Measurements from ENCODE around the gene SH3RF2. TPM values are rescaled to one million over a fixed set of nuclear protein-coding genes. Genes with fewer than 3 reads are reported as not detected.

Gene SH3RF2
- total and polyA plus RNA-seq, 2 donors (not counting 3 experiments of a cell fraction or from before 2014, with no cell fraction given) = 0.54 to 0.84 TPM

- H3K4me1 ChIP-seq (ENCODE audit: control insufficient read depth, extremely low read depth, insufficient read depth, low read length) = no peaks in the 10 kb centered on the region
- peaks cover 0 to 2% of the 10 kb centered on the region in 2 experiments for H3K27me3 ChIP-seq (ENCODE audit: control insufficient read depth in 2 of 2, insufficient read depth in 2 of 2, low read length in 2 of 2)
- intact Hi-C loops (cut with micrococcal nuclease) (no loop called here), dilution Hi-C loops (cut with MboI; ENCODE audit: extremely low pct_ligation_motif_present, low sequenced_read_pairs) (no loop called here)
- no peaks in the 10 kb centered on the region for H3K79me2 ChIP-seq (ENCODE audit: control insufficient read depth, insufficient read depth, low read length)
- no peaks in the 10 kb centered on the region for H3K9me1 ChIP-seq (replicated peaks; ENCODE audit: control insufficient read depth, extremely low read depth, insufficient read depth, low read length)
- BruUV-seq (replicated peaks) = no TSS peak
- CTCF ChIA-PET = interaction anchor here (3.6 kb wide), 1 partner anchor 14 kb away, joined by 15 read pairs; no protein-coding TSS in a partner anchor
- no peaks in the 10 kb centered on the region for H3K36me3 ChIP-seq (ENCODE audit: control insufficient read depth in 2 of 2, extremely low read depth in 1 of 2, insufficient read depth in 2 of 2, low read length in 2 of 2)
- POLR2A ChIA-PET = no interaction called here
- no peak overlapping the region for H3K27ac ChIP-seq (ENCODE audit: insufficient read depth, low read depth, low read length)
- no peak overlapping the region for H3K4me3 ChIP-seq (replicated peaks in 1 of 3; ENCODE audit: insufficient read depth in 1 of 3, low read depth in 1 of 3, low read length in 3 of 3)
- H3K4me2 ChIP-seq (ENCODE audit: insufficient read depth, low read length) = no peak overlapping the region
- no peak overlapping the region for H3K9ac ChIP-seq (replicated peaks; ENCODE audit: extremely low read depth, insufficient read depth, low read length)
- H4K20me1 ChIP-seq (replicated peaks; ENCODE audit: control insufficient read depth, extremely low read depth, insufficient read depth, low read length) = no peaks in the 10 kb centered on the region
- TF ChIP-seq, protein P1, sequence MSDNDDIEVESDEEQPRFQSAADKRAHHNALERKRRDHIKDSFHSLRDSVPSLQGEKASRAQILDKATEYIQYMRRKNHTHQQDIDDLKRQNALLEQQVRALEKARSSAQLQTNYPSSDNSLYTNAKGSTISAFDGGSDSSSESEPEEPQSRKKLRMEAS (IDR thresholded peaks at IDR 0.05; ENCODE audit: insufficient read depth, insufficient read length) = no peak
- no peak for TF ChIP-seq MYC (IDR thresholded peaks at IDR 0.05; ENCODE audit: low read depth, low read length)
- FAIRE-seq = no peak
- no peak for DNase-seq (ENCODE audit: low read depth, low spot score)
- no peaks in the 10 kb centered on the region for H3K9me3 ChIP-seq (replicated peaks; ENCODE audit: control insufficient read depth, insufficient read depth, low read length)
- H2AFZ ChIP-seq (ENCODE audit: low read depth, low read length) = no peak overlapping the region
Measured at GRCh38 chr5:145902421-145902820, 34.0 kb upstream of the SH3RF2 start.

DNA sequence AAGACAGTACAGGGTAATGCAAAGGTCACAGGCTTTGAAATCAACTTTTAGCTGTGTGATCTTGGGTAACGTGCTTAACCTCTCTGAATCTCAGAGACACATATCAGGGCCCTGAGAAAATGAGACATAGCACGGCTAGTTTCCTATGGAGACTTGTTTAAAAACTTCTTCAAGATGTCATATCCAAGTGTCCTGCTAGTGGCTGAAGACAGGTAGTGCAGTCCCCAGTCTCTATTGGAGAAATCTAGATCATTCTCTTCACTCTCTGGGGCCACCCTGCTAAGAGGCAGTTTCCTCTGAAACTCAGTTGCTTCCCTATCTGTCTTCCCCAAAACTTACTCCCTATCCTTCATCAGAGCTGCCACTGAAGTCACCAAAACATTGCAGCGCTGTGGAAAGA is 33.3 kb upstream of the SH3RF2 start:
- Histone ChIP-seq H3K27me3 (ENCODE audit: control insufficient read depth in 2 of 2, insufficient read depth in 2 of 2, low read length in 2 of 2) (peaks cover 0 to 2% of the 10 kb centered on the region in 2 experiments), H3K27ac (ENCODE audit: insufficient read depth, low read depth, low read length) (no peak overlapping the region), H4K20me1 (replicated peaks; ENCODE audit: control insufficient read depth, extremely low read depth, insufficient read depth, low read length) (no peaks in the 10 kb centered on the region), H3K4me3 (replicated peaks in 1 of 3; ENCODE audit: insufficient read depth in 1 of 3, low read depth in 1 of 3, low read length in 3 of 3) (no peak overlapping the region), H3K4me2 (ENCODE audit: insufficient read depth, low read length) (no peak overlapping the region), H3K9me3 (replicated peaks; ENCODE audit: control insufficient read depth, insufficient read depth, low read length) (no peaks in the 10 kb centered on the region), H3K9me1 (replicated peaks; ENCODE audit: control insufficient read depth, extremely low read depth, insufficient read depth, low read length) (no peaks in the 10 kb centered on the region), H3K9ac (replicated peaks; ENCODE audit: extremely low read depth, insufficient read depth, low read length) (no peak overlapping the region), H2AFZ (ENCODE audit: low read depth, low read length) (no peak overlapping the region), H3K79me2 (ENCODE audit: control insufficient read depth, insufficient read depth, low read length) (no peaks in the 10 kb centered on the region), H3K4me1 (ENCODE audit: control insufficient read depth, extremely low read depth, insufficient read depth, low read length) (no peaks in the 10 kb centered on the region), H3K36me3 (ENCODE audit: control insufficient read depth in 2 of 2, extremely low read depth in 1 of 2, insufficient read depth in 2 of 2, low read length in 2 of 2) (no peaks in the 10 kb centered on the region)
- dilution Hi-C loops (cut with MboI; ENCODE audit: extremely low pct_ligation_motif_present, low sequenced_read_pairs) (no loop called here), intact Hi-C loops (cut with micrococcal nuclease) (no loop called here)
- BruUV-seq (replicated peaks) = no TSS peak
- ChIA-PET POLR2A (no interaction called here), CTCF (interaction anchor here (0.6 to 3.6 kb wide), 5 partner anchors 15 to 205 kb away, joined by 3 to 15 read pairs (median 3); no protein-coding TSS in a partner anchor)
- DNase-seq (ENCODE audit: low read depth, low spot score) (no peak), FAIRE-seq (no peak)
- TF ChIP-seq CTCF (IDR thresholded peaks at IDR 0.05; ENCODE audit: extremely low read depth in 1 of 2, insufficient read depth in 1 of 2, low read depth in 1 of 2, low read length in 2 of 2) = peak in 1 of 2 donors; percentile 18
- no peak for TF ChIP-seq JUN (IDR thresholded peaks at IDR 0.05; ENCODE audit: borderline replicate concordance, insufficient read depth, insufficient read length, low read depth)
